GM12892 (cell line): ENCODE data around the gene INTS11.

ENCODE experiments used
- POLR2A ChIP-seq: IDR thresholded peaks from 2 replicates; pipeline ENCODE4 v1.6.1; 2011; ENCODE audit warnings: low read depth, low read length, control low read depth
- POLR2AphosphoS5 ChIP-seq: IDR thresholded peaks from 2 replicates; pipeline ENCODE4 v1.6.1; 2011; ENCODE audit warnings: low read depth, low read length, control low read depth
- TAF1 ChIP-seq: IDR thresholded peaks from 2 replicates; pipeline ENCODE4 v1.6.1; 2011; ENCODE audit warnings: low read depth, mild to moderate bottlenecking, control low read depth, low read length, borderline replicate concordance

DNA sequence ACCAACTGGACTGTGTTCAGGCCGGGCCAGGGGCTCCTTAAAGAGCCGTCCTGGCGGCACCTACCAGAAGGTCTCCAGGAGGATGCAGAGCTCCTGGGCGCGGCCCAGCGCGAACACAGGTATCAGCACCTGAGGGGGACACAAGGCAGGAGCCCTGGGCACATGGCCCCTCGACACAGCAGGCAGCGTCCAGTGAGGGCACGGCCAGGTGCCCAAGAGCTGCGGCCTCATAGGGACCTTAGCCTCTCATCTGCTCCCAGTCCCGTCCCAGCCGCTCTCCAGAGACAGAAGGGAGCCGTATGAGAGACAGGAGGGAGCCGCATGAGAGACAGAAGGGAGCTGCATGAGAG, 10.2 kb downstream of the INTS11 start:
- TF ChIP-seq POLR2A (no peak; the same call in 1 of the 2 replicates), POLR2AphosphoS5 (no peak), TAF1 (no peak)
